ENCODE data around the gene ZNF485. TPM values are rescaled to one million over a fixed set of nuclear protein-coding genes. Genes with fewer than 3 reads are reported as not detected.

ZNF485 gene
- total RNA-seq (2021) (5.1 and 7.2 TPM in 2 replicates), Bru-seq, nascent RNA (percentile 73 among the genes with signal in this experiment), BruChase-seq, experiment 1, labeled RNA remaining after a 2-hour chase (percentile 65 among the genes with signal in this experiment), BruChase-seq, experiment 2, labeled RNA remaining after a 6-hour chase (percentile 55 among the genes with signal in this experiment)
- long read RNA-seq, transcript ZNF485-201 (5 exons, 2,054 nt) = major isoform, 5 of 9 reads
- long read RNA-seq, partial matches to known transcripts = 1 of 9 reads
- long read RNA-seq, other reads (novel, unspliced or antisense) = 2 of 9 reads

DNA sequence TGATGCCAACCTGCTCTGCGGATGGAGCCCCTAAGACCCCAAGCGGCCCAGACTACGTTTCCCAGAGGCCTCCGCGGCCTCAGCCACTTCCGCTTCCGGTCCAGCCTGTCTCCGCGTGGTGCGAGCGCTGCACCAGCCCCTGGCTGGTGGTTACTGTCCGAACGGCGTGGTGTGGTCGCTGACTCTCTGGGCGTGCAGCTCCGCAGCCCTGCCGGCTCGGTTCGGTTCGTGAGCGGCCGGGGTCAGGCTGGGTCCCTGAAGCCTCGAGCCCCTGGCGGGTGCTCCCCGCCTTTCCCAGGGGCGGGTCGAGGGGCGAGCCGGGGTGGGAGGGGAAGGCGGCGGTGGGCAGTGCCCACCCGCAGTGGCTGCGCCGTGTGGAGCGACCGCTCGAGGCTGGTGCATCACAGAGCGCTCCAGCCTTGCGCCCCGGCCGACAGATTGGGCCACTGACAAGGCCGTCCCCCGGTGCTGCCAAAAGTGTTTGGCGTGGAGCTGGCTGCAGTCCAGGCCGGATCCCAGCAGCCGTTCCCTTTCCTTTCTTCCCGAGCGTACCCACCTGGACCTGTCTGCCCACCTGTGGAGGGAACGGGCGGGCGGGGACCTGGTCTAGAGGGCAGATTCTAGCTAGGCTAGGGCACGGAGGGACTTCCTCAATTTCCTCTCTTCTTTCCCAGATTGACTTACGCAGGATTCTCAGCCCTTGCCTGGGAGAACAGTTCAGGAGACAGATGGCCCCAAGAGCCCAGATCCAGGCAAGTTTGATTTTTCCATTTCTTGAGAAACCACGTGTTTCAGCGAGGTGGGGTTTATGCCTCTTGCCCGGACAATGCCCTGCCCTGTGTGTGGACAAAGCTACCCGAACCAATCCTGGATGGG lies at the start of gene ZNF485:
Gene ZNF485, plus strand, starts transcription at position 116 of the 876 bp plus-strand sequence. Its CDS starts 613 bp downstream, at position 729.
- H3K27ac ChIP-seq (ENCODE audit: low read depth, low read length, poor library complexity, severe bottlenecking) = peak within 1 kb of the TSS; percentile 74
- ChIA-PET CTCF (no interaction called here), POLR2A (ENCODE audit: low non-redundant PET) (no interaction called here)
- intact Hi-C loops (cut with micrococcal nuclease; ENCODE audit: unreplicated experiment) = loop anchor here (2.0 kb wide), 1 partner anchor 32 kb away; the partner anchor contains the start of gene ZNF239
- H3K4me3 ChIP-seq (ENCODE audit: low read depth, low read length, poor library complexity, severe bottlenecking) = peak within 1 kb of the TSS; percentile 82
- H3K9me3 ChIP-seq (ENCODE audit: low read depth, low read length, poor library complexity, severe bottlenecking) = no peaks in the 10 kb centered on the region
- TF ChIP-seq EZH2 (IDR thresholded peaks at IDR 0.05; ENCODE audit: borderline replicate concordance, low read depth, low read length, poor library complexity, severe bottlenecking) = no peak
- TF ChIP-seq, protein P1, sequence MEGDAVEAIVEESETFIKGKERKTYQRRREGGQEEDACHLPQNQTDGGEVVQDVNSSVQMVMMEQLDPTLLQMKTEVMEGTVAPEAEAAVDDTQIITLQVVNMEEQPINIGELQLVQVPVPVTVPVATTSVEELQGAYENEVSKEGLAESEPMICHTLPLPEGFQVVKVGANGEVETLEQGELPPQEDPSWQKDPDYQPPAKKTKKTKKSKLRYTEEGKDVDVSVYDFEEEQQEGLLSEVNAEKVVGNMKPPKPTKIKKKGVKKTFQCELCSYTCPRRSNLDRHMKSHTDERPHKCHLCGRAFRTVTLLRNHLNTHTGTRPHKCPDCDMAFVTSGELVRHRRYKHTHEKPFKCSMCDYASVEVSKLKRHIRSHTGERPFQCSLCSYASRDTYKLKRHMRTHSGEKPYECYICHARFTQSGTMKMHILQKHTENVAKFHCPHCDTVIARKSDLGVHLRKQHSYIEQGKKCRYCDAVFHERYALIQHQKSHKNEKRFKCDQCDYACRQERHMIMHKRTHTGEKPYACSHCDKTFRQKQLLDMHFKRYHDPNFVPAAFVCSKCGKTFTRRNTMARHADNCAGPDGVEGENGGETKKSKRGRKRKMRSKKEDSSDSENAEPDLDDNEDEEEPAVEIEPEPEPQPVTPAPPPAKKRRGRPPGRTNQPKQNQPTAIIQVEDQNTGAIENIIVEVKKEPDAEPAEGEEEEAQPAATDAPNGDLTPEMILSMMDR (conservative IDR thresholded peaks at IDR 0.05; ENCODE audit: low read depth, low read length) = no peak
- peak; percentile 79 for DNase-seq (ENCODE audit: low spot score)
- BruUV-seq (replicated peaks) = no TSS peak
- H3K4me1 ChIP-seq (ENCODE audit: insufficient read depth, low read length, poor library complexity, severe bottlenecking) = peaks cover 7% of the 10 kb centered on the region
- peaks cover 4% of the 10 kb centered on the region for H3K36me3 ChIP-seq (ENCODE audit: insufficient read depth, low read length, poor library complexity, severe bottlenecking)
- H3K27me3 ChIP-seq (replicated peaks; ENCODE audit: insufficient read depth, low read depth, low read length, poor library complexity) = no peaks in the 10 kb centered on the region

DNA sequence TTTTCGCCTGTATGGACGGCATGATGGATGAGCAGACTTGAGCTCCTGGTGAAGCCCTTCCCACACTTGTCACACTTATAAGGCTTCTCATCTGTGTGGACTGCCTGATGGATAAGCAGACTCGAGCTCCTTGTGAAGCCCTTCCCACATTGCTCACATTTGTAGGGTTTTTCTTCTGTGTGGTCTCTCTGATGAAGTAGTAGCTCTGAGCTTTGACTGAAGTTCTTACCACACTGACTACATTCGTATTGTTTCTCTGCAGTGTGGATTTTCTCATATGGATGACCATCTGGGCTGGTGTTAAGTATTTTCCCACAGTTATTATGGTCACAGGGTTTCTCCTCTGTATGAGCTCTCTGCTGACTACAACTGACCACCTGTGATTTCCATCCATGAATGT lies 49.0 kb upstream of the ZNF485 start:
- H3K4me1 ChIP-seq (ENCODE audit: insufficient read depth, low read length, poor library complexity, severe bottlenecking) = no peaks in the 10 kb centered on the region
- no peak overlapping the region for H3K27ac ChIP-seq (ENCODE audit: low read depth, low read length, poor library complexity, severe bottlenecking)
- TF ChIP-seq, protein P1 (conservative IDR thresholded peaks at IDR 0.05; ENCODE audit: low read depth, low read length) = no peak
- TF ChIP-seq EZH2 (IDR thresholded peaks at IDR 0.05; ENCODE audit: borderline replicate concordance, low read depth, low read length, poor library complexity, severe bottlenecking) = no peak
- BruUV-seq (replicated peaks) = no TSS peak
- no peak overlapping the region for H3K4me3 ChIP-seq (ENCODE audit: low read depth, low read length, poor library complexity, severe bottlenecking)
- CTCF ChIA-PET = no interaction called here
- no peaks in the 10 kb centered on the region for H3K27me3 ChIP-seq (replicated peaks; ENCODE audit: insufficient read depth, low read depth, low read length, poor library complexity)
- H3K9me3 ChIP-seq (ENCODE audit: low read depth, low read length, poor library complexity, severe bottlenecking) = peaks cover 24% of the 10 kb centered on the region
- peaks cover 19% of the 10 kb centered on the region for H3K36me3 ChIP-seq (ENCODE audit: insufficient read depth, low read length, poor library complexity, severe bottlenecking)
- DNase-seq (ENCODE audit: low spot score) = no peak
- intact Hi-C loops (cut with micrococcal nuclease; ENCODE audit: unreplicated experiment) = no loop called here
- POLR2A ChIA-PET (ENCODE audit: low non-redundant PET) = no interaction called here

DNA sequence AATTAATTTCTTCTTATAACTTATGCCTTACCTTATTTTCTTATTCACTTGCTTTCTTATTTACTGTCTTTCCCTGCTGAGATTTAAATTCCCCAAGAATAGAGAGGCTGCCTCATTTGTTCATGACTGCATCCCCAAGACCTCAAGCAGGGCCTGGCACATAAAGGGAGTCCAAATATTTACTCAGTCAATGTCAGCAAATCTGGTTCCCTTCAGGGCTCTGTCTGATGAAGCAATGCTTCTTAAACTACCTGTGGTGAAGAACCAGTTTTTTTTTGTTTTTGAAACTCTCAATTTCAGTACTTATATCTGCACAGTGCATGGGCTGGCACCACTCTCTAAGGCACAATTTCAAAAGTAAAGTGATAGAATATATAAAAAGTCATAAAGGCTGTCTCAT lies 36.6 kb upstream of the ZNF485 start:
- BruUV-seq (replicated peaks) = no TSS peak
- Histone ChIP-seq H3K4me3 (ENCODE audit: low read depth, low read length, poor library complexity, severe bottlenecking) (no peak overlapping the region), H3K27me3 (replicated peaks; ENCODE audit: insufficient read depth, low read depth, low read length, poor library complexity) (no peaks in the 10 kb centered on the region), H3K9me3 (ENCODE audit: low read depth, low read length, poor library complexity, severe bottlenecking) (no peaks in the 10 kb centered on the region), H3K27ac (ENCODE audit: low read depth, low read length, poor library complexity, severe bottlenecking) (no peak overlapping the region), H3K36me3 (ENCODE audit: insufficient read depth, low read length, poor library complexity, severe bottlenecking) (no peaks in the 10 kb centered on the region), H3K4me1 (ENCODE audit: insufficient read depth, low read length, poor library complexity, severe bottlenecking) (peaks cover 5% of the 10 kb centered on the region)
- POLR2A ChIA-PET (ENCODE audit: low non-redundant PET) = no interaction called here
- intact Hi-C loops (cut with micrococcal nuclease; ENCODE audit: unreplicated experiment) = no loop called here
- DNase-seq (ENCODE audit: low spot score) = no peak
- no peak for TF ChIP-seq EZH2 (IDR thresholded peaks at IDR 0.05; ENCODE audit: borderline replicate concordance, low read depth, low read length, poor library complexity, severe bottlenecking)
- TF ChIP-seq, protein P1 (conservative IDR thresholded peaks at IDR 0.05; ENCODE audit: low read depth, low read length) = no peak
- CTCF ChIA-PET = no interaction called here

All from A673 (cell line).